ENCODE data around the gene MAN1A1.

- TF ChIP-seq CTCF (IDR thresholded peaks at IDR 0.05) (no peak), POLR2A (IDR thresholded peaks at IDR 0.05) (no peak)
Measured at GRCh38 chr6:119283979-119284545, 65.5 kb downstream of the MAN1A1 start.

Measured in esophagus squamous epithelium (tissue), 4 donors.